GM20000 (cell line): ENCODE data around the gene SH3BP1.

ENCODE experiments used
- DNase-seq: peaks from one replicate; pipeline ENCODE4 v3.0.0; 2012; ENCODE audit warnings: low spot score
- TF ChIP-seq, protein P1 (sequence below): IDR thresholded peaks from 2 replicates; pipeline ENCODE4 v1.5.1; 2012; ENCODE audit warnings: mild to moderate bottlenecking, control low read depth; ENCODE audit errors: extremely low read depth, missing control alignments

The SH3BP1 gene

GRCh38 chr22:37704645-37705044, 65.2 kb downstream of the SH3BP1 start:
- TF ChIP-seq, protein P1, sequence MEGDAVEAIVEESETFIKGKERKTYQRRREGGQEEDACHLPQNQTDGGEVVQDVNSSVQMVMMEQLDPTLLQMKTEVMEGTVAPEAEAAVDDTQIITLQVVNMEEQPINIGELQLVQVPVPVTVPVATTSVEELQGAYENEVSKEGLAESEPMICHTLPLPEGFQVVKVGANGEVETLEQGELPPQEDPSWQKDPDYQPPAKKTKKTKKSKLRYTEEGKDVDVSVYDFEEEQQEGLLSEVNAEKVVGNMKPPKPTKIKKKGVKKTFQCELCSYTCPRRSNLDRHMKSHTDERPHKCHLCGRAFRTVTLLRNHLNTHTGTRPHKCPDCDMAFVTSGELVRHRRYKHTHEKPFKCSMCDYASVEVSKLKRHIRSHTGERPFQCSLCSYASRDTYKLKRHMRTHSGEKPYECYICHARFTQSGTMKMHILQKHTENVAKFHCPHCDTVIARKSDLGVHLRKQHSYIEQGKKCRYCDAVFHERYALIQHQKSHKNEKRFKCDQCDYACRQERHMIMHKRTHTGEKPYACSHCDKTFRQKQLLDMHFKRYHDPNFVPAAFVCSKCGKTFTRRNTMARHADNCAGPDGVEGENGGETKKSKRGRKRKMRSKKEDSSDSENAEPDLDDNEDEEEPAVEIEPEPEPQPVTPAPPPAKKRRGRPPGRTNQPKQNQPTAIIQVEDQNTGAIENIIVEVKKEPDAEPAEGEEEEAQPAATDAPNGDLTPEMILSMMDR: no peak
- DNase-seq: no peak

- no peak for DNase-seq
- TF ChIP-seq, protein P1: no peak
Measured at GRCh38 chr22:37705205-37705604, 65.7 kb downstream of the SH3BP1 start.
